H1 (cell line): Measurements from ENCODE around the gene MAGI1. TPM values are rescaled to one million over a fixed set of nuclear protein-coding genes. Genes with fewer than 3 reads are reported as not detected.

Experiments
- CTCF ChIA-PET: fragments of 300-600 bp; sonication (Branson Sonifier 250); formaldehyde crosslinking; loops from one replicate; lab custom pipeline; 2021; ENCODE audit not compliant: partially characterized antibody; lab: Charles Lee
- POLR2A ChIA-PET: fragments of 300-600 bp; sonication (Branson Sonifier 250); formaldehyde crosslinking; loops from one replicate; lab custom pipeline; 2021; ENCODE audit warnings: inconsistent platforms; ENCODE audit not compliant: partially characterized antibody; lab: Charles Lee
- DNase-seq, 2 experiments: peaks; one replicate each; pipeline versions ENCODE4 v3.0.0 to v3.0.0-alpha.2; 2010 to 2022; ENCODE audit warnings: low spot score in 2 of 2, low read depth in 1 of 2, mixed read lengths in 1 of 2
- FAIRE-seq: peaks from 2 replicates; lab custom pipeline; 2011; peaks lifted over from hg19 to GRCh38; lab: Jason Lieb, UNC
- H2AFZ ChIP-seq: 2 replicates; pipeline ENCODE4 v1.8.1; 2012; ENCODE audit warnings: low read length, inconsistent platforms
- H2AK5ac ChIP-seq: 2 replicates; pipeline ENCODE4 v1.6.1; 2013; ENCODE audit warnings: low read depth, low read length
- H2BK120ac ChIP-seq: replicated peaks from 2 replicates; pipeline ENCODE3; 2013; ENCODE audit warnings: low read depth, low read length, inconsistent platforms
- H2BK12ac ChIP-seq: 2 replicates; pipeline ENCODE4 v1.6.1; 2013; ENCODE audit warnings: low read depth, low read length
- H2BK15ac ChIP-seq: 2 replicates; pipeline ENCODE4 v1.6.1; 2013; ENCODE audit warnings: low read length
- H2BK20ac ChIP-seq: 2 replicates; pipeline ENCODE4 v1.6.1; 2013; ENCODE audit warnings: low read length
- H2BK5ac ChIP-seq: 2 replicates; pipeline ENCODE4 v1.6.1; 2013; ENCODE audit warnings: low read depth, low read length
- H3K14ac ChIP-seq: 2 replicates; pipeline ENCODE4 v1.6.1; 2013; ENCODE audit warnings: inconsistent platforms; ENCODE audit not compliant: insufficient read length
- H3K18ac ChIP-seq: 2 replicates; pipeline ENCODE4 v1.6.1; 2013; ENCODE audit warnings: low read length; ENCODE audit errors: extremely low read depth
- H3K23ac ChIP-seq: 2 replicates; pipeline ENCODE4 v1.6.1; 2013; ENCODE audit warnings: inconsistent platforms; ENCODE audit not compliant: insufficient read length
- H3K23me2 ChIP-seq: 2 replicates; pipeline ENCODE4 v1.6.1; 2013; ENCODE audit warnings: low read depth, low read length
- H3K27ac ChIP-seq: 2 replicates; pipeline ENCODE4 v1.6.1; 2011; ENCODE audit warnings: low read depth, low read length, inconsistent platforms
- H3K27me3 ChIP-seq, 4 experiments: replicated peaks in 1 of 4; 1 replicate in 1 of 4; 2 replicates in 3 of 4; pipeline versions ENCODE4 v1.6.1 to v1.8.1; 2011 to 2013; ENCODE audit warnings: low read length in 3 of 4, mild to moderate bottlenecking in 3 of 4, inconsistent platforms in 2 of 4, mixed read lengths in 2 of 4, moderate library complexity in 1 of 4; ENCODE audit not compliant: control insufficient read depth in 3 of 4, insufficient read depth in 3 of 4; ENCODE audit errors: extremely low read depth in 1 of 4
- H3K36me3 ChIP-seq, 4 experiments: 2 replicates each; pipeline versions ENCODE4 v1.6.1 to v1.8.1; 2011 to 2013; ENCODE audit warnings: mild to moderate bottlenecking in 4 of 4, low read length in 3 of 4, moderate library complexity in 2 of 4, control low read depth in 1 of 4, inconsistent platforms in 1 of 4; ENCODE audit not compliant: insufficient read depth in 4 of 4, control insufficient read depth in 2 of 4
- H3K4ac ChIP-seq: replicated peaks from 2 replicates; pipeline ENCODE3; 2013; ENCODE audit warnings: low read length, low read depth, mixed read lengths, inconsistent platforms; ENCODE audit not compliant: insufficient read length
- H3K4me1 ChIP-seq, 4 experiments: replicated peaks in 1 of 4; 1 replicate in 1 of 4; 2 replicates in 3 of 4; pipeline versions ENCODE4 v1.6.1 to v1.8.1; 2011 to 2013; ENCODE audit warnings: low read length in 3 of 4, inconsistent platforms in 2 of 4, mixed read lengths in 1 of 4; ENCODE audit not compliant: insufficient read depth in 4 of 4, control insufficient read depth in 3 of 4
- H3K4me2 ChIP-seq, 2 experiments: 2 replicates each; pipeline versions ENCODE4 v1.6.1 to v1.8.1; 2011 to 2013; ENCODE audit warnings: low read depth in 2 of 2, low read length in 2 of 2, control low read depth in 1 of 2, inconsistent platforms in 1 of 2, mild to moderate bottlenecking in 1 of 2; ENCODE audit not compliant: insufficient read depth in 1 of 2
- H3K4me3 ChIP-seq, 4 experiments: fragments of 200-600, 300-600 bp in 1 of 4; sonication (generic), shearing (Covaris generic), sonication (Bioruptor Twin) in 1 of 4; 2 replicates each; pipeline versions ENCODE4 v1.5.1 to v1.8.1; 2011 to 2016; ENCODE audit warnings: low read length in 4 of 4, low read depth in 3 of 4, control low read depth in 2 of 4, inconsistent platforms in 2 of 4, mild to moderate bottlenecking in 2 of 4, mixed read lengths in 1 of 4, moderate library complexity in 1 of 4; ENCODE audit not compliant: insufficient read depth in 2 of 4; ENCODE audit errors: extremely low read depth in 1 of 4
- H3K56ac ChIP-seq: replicated peaks from 2 replicates; pipeline ENCODE3; 2013; ENCODE audit warnings: low read depth, mild to moderate bottlenecking, mixed read lengths, low read length, inconsistent platforms; ENCODE audit not compliant: insufficient read length
- H3K79me1 ChIP-seq: 2 replicates; pipeline ENCODE4 v1.6.1; 2013; ENCODE audit warnings: low read depth, low read length, control low read depth
- H3K79me2 ChIP-seq, 2 experiments: 2 replicates each; pipeline versions ENCODE4 v1.6.1 to v1.8.1; 2012 to 2013; ENCODE audit warnings: low read length in 2 of 2, mild to moderate bottlenecking in 2 of 2, inconsistent platforms in 1 of 2; ENCODE audit not compliant: insufficient read depth in 2 of 2, control insufficient read depth in 1 of 2
- H3K9ac ChIP-seq, 4 experiments: replicated peaks in 1 of 4; 1 replicate in 1 of 4; 2 replicates in 3 of 4; pipeline versions ENCODE4 v1.6.1 to v1.8.1; 2011 to 2013; ENCODE audit warnings: low read depth in 3 of 4, low read length in 3 of 4, control low read depth in 2 of 4, mild to moderate bottlenecking in 2 of 4, moderate library complexity in 2 of 4, inconsistent platforms in 1 of 4; ENCODE audit errors: extremely low read depth in 1 of 4
- H3K9me3 ChIP-seq, 2 experiments: 2 replicates each; pipeline versions ENCODE4 v1.6.1 to v1.8.1; 2012 to 2013; ENCODE audit warnings: mild to moderate bottlenecking in 2 of 2, moderate library complexity in 2 of 2, control low read depth in 1 of 2, inconsistent platforms in 1 of 2, low read depth in 1 of 2, low read length in 1 of 2, mixed read lengths in 1 of 2; ENCODE audit not compliant: insufficient read depth in 2 of 2
- H4K20me1 ChIP-seq, 2 experiments: replicated peaks in 1 of 2; 2 replicates each; pipeline versions ENCODE3 to v1.8.1; 2011 to 2013; ENCODE audit warnings: inconsistent platforms in 2 of 2, low read length in 2 of 2, mild to moderate bottlenecking in 1 of 2; ENCODE audit not compliant: insufficient read depth in 2 of 2, control insufficient read depth in 1 of 2
- H4K5ac ChIP-seq: 2 replicates; pipeline ENCODE4 v1.6.1; 2013; ENCODE audit warnings: low read length, low read depth, mixed read lengths, inconsistent platforms; ENCODE audit not compliant: insufficient read length
- H4K8ac ChIP-seq: 2 replicates; pipeline ENCODE4 v1.8.0; 2013; ENCODE audit warnings: mild to moderate bottlenecking, moderate library complexity, low read length, inconsistent platforms; ENCODE audit not compliant: insufficient read depth; ENCODE audit errors: extremely low read depth
- H4K91ac ChIP-seq: replicated peaks from 2 replicates; pipeline ENCODE3; 2013; ENCODE audit warnings: low read length, mixed read lengths, inconsistent platforms; ENCODE audit not compliant: insufficient read length
- BCL11A ChIP-seq, 2 experiments: IDR thresholded peaks; one replicate each; pipeline ENCODE4 v1.6.1; 2011; ENCODE audit warnings: low read depth in 2 of 2, low read length in 2 of 2, mild to moderate bottlenecking in 2 of 2
- GABPA ChIP-seq: IDR thresholded peaks from 2 replicates; pipeline ENCODE4 v1.6.1; 2011; ENCODE audit warnings: mild to moderate bottlenecking, low read length, moderate library complexity, borderline replicate concordance; ENCODE audit not compliant: insufficient read depth
- KDM5A ChIP-seq: fragments of 200-600 bp; IDR thresholded peaks from 2 replicates; pipeline ENCODE4 v1.7.1; 2012; ENCODE audit warnings: mild to moderate bottlenecking, low read length, inconsistent platforms, mixed read lengths
- TCF12 ChIP-seq: IDR thresholded peaks from 2 replicates; pipeline ENCODE4 v1.6.1; 2011; ENCODE audit warnings: low read depth, mild to moderate bottlenecking, low read length
- WGBS, 2 experiments: shearing (Covaris generic) in 1 of 2; methylation state at CpG; one replicate each; pipeline versions ENCODE4 v1.1.6 to v1.1.7; 2013 to 2015; ENCODE audit warnings: low lambda C conversion rate in 2 of 2, mixed read lengths in 2 of 2, inconsistent platforms in 1 of 2, low coverage in 1 of 2, missing lambda C conversion rate in 1 of 2; ENCODE audit not compliant: insufficient replicate concordance in 2 of 2, insufficient coverage in 1 of 2, insufficient read length in 1 of 2; ENCODE audit errors: extremely low coverage in 1 of 2, missing lambda C conversion rate in 1 of 2; 5-methylcytosine and 5-hydroxymethylcytosine counted together
- polyA plus RNA-seq, 7 experiments: library from polyadenylated mRNA; depleted of rRNA in 3 of 7; stranded (reverse) in 5 of 7; unstranded in 2 of 7; fragments of >200 nt in 5 of 7; fragments of 200-250 nt in 2 of 7; gene quantifications; 1 replicate in 5 of 7; 2 replicates in 1 of 7; 4 replicates in 1 of 7; pipeline versions ENCODE4 v1.2.1 to v1.2.3, GENCODE V29; 2011 to 2013; ENCODE audit warnings: missing spikeins in 2 of 7, mixed read lengths in 2 of 7
- total RNA-seq: library from RNA; stranded (reverse); fragmentation: NEBNext Ultra II Directional; extraction: Animal tissue kit (Norgen Biotek cat#: 25700); gene quantifications from 2 replicates; pipeline ENCODE4 v1.2.1, GENCODE V29; 2021

The MAGI1 gene
- total and polyA plus RNA-seq, 2 of the 8 experiments (the other 6 are each of a cell fraction or from before 2014, with no cell fraction given): 19.8 to 78.0 TPM

DNA sequence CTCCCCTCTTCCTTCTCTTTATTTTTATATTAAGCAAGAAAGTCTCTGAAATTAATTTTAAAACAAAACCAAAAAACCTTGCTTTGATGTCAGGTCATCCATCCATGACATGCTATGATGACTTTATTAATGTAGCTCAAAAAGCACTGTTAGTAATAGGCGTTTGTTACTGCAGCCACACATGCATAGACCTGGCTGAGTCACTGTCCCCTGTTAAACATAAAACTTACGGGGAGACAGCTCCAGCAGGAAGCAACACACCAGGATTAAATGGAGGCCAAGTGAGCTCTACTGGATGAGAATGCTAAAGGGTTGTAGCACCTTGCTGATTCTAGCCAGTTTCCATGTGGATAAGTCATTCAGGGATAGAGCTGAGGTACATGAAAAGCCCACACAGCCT is 661.1 kb downstream of the MAGI1 start:
- 80% methylated on average over 2 of the region's 2 CpGs; no CpG with 5 or more reads in 1 of the 2 experiments for WGBS, 2 experiments
- H3K14ac ChIP-seq: no peak overlapping the region
- H3K4me2 ChIP-seq: no peak overlapping the region
- no peak overlapping the region for H3K9ac ChIP-seq
- no peak overlapping the region for H3K27ac ChIP-seq
- H4K20me1 ChIP-seq: no peaks in the 10 kb centered on the region
- H3K9me3 ChIP-seq: no peaks in the 10 kb centered on the region
- H3K79me2 ChIP-seq: no peaks in the 10 kb centered on the region
- no peak overlapping the region for H2BK120ac ChIP-seq
- H2BK15ac ChIP-seq: no peak overlapping the region
- H2AK5ac ChIP-seq: no peak overlapping the region
- FAIRE-seq (no peak), DNase-seq (no peak)
- H2BK5ac ChIP-seq: no peak overlapping the region
- H3K23me2 ChIP-seq: no peaks in the 10 kb centered on the region; the same call in 1 of the 2 replicates
- peaks cover 0 to 42% (median 28%) of the 10 kb centered on the region in 4 experiments; a peak in 7 of 8 replicates for H3K36me3 ChIP-seq
- no peak overlapping the region for H4K5ac ChIP-seq
- no peak overlapping the region for H2BK12ac ChIP-seq
- no peak for TF ChIP-seq TCF12
- no peak for TF ChIP-seq BCL11A (IDR thresholded peaks at IDR 0.05; ENCODE audit: low read depth in 2 of 2, low read length in 2 of 2)
- TF ChIP-seq GABPA: no peak
- no peak for TF ChIP-seq KDM5A
- H3K79me1 ChIP-seq: no peaks in the 10 kb centered on the region
- H2AFZ ChIP-seq: no peak overlapping the region
- H3K4me3 ChIP-seq: no peak overlapping the region
- ChIA-PET POLR2A (no interaction called here), CTCF (interaction anchor here (1.0 to 1.7 kb wide), 4 partner anchors 13 to 48 kb away, joined by 3 to 6 read pairs (median 3); no protein-coding TSS in a partner anchor)
- H4K8ac ChIP-seq: no peak overlapping the region
- H3K56ac ChIP-seq: no peak overlapping the region
- H2BK20ac ChIP-seq: no peak overlapping the region
- H3K4me1 ChIP-seq: no peaks in the 10 kb centered on the region
- no peak overlapping the region for H3K23ac ChIP-seq
- H3K4ac ChIP-seq: no peak overlapping the region
- no peaks in the 10 kb centered on the region; a peak in 1 of 7 replicates for H3K27me3 ChIP-seq
- H3K18ac ChIP-seq: no peak overlapping the region
- no peak overlapping the region for H4K91ac ChIP-seq
